GM19468 (cell line): ENCODE data around the gene FMO5.
"Not testable (repeated sequence)": the region's sequence is repeated elsewhere in the genome, so short reads cannot be mapped to it uniquely, and the experiment has no call there.

Source experiments
- ATAC-seq: cut with Tn5 transposase; IDR thresholded peaks from one replicate; pipeline ENCODE4 v1.9.1; 2021; ENCODE audit warnings: mild to moderate bottlenecking, moderate library complexity, moderate number of reproducible peaks; ENCODE audit not compliant: unreplicated experiment; ENCODE audit errors: extremely low read depth

Gene FMO5

DNA sequence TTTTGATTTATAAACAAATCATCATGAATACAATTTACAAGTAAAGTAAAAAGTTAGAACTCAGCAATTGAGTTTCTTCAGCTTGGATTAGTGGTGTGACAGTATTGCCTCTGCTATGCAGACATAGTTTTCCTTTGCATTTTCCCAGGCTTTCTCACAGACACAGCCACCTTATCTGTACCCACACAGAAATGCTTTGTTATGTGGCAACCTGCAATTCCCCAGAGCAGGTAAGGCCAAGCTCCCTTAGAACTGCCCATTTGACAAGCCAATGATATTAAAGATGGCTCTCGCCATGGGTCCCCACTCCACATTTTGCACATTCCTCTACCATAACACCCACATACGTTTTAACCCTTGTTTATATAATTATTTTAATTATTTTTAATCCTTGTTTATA lies 14.2 kb downstream of the FMO5 start:
- no peak for ATAC-seq

DNA sequence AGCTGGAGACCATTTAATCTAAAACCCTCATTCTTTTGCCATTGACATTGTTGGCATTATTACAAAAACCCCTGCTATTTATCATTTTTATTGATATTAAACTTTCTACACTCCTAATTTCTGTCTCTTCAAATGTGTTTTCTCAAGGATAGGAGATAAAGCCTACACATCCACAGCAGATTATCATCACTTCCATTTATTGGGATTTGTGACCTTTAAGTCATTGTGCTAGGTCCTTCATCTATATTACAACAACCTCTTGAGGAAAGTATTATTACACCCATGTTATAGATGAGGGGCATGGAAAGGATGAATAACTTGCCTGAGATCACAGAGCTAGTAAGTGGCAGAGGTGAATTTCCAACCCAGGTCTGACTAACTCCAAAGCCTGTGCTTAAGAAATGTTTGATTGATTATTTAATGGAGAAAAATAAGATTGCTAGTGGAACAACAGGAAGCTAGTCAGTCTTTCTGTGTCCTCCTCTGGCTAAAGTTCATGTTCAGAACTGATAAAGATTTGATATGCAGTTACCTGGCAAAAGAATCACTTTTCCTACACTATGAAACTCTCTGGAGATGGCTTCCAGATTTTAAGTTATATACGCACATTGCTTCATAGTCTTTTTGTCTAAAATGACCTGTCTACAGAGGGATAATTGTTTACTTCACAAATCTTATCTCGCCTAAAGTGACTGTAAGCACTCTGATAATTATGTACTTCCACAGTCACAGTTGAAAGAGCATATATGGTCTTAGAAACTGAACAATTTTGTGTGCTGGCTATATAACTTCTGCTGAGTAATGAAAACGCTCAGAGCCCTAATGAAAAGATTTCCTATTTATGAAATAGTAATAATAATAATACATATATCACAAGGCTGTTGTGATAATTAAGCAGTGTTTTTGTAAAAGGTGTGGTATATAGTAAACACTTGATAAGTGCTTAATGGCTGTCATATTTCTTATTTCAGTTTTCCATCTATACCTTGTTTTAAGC lies 15.0 kb downstream of the FMO5 start:
- no peak for ATAC-seq

DNA sequence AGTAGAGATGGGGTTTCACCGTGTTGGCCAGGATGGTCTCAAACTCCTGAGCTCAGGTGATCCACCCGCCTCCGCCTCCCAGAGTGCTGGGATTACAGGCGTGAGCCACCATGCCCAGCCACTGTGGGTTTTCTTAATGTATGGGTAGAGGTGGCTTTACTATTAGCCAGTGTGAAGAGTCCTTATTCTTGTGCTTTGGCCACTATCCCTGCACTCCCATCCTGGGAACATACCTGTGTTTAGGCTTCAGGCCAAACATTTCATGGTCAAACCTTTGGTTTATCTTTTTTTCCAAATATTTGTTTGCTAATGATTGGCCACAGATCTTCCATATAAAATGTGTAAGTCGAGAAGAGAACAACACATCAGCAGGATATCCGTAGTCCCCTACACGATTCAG lies 16.5 kb downstream of the FMO5 start:
- no peak for ATAC-seq

GRCh38 chr1:147207192-147207591 lies 17.9 kb downstream of the FMO5 start:
- ATAC-seq, result no peak

DNA sequence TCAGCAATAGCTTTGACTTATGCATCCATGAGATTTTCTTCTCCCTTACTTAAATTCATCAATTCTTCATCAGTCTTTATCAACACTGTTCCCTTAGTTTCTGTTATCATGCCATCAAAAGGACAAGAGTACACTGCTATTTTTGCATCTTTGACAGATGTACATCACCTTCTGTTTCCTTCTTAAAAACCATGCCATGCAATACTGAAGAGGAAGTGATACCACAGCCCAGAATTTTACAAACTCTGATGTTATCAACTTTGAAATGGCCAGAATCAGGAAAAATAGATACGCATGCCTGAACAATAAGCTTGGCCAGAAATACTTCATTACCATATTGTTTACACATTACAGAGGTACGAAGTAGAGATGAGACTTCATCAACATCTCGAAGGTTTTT lies 21.1 kb downstream of the FMO5 start:
- ATAC-seq, result peak; percentile 26

DNA sequence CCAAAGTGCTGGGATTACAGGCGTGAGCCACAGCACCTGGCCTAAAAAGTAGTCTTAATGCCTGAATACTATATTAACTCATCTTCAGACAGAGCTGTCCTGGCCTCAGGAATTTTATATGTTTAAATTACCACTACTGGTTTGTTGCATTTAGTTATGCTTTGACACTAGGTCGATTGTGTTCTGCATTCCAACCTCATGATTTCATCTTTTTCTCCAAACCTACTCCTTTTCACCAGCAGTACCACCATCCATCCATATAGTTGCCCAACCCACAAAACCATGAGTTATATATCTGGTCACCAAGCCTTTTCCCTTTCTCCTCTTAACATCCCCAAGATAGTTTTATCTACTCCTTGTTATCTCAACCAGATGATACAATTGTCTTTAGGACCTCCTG lies 22.6 kb downstream of the FMO5 start:
- no peak for ATAC-seq

GRCh38 chr1:147201786-147202185 lies 23.4 kb downstream of the FMO5 start:
- no peak for ATAC-seq

- no peak for ATAC-seq
Observed at GRCh38 chr1:147201276-147201675, 23.9 kb downstream of the FMO5 start.

GRCh38 chr1:147197324-147197723 lies 27.8 kb downstream of the FMO5 start:
- ATAC-seq, result not testable (repeated sequence)

DNA sequence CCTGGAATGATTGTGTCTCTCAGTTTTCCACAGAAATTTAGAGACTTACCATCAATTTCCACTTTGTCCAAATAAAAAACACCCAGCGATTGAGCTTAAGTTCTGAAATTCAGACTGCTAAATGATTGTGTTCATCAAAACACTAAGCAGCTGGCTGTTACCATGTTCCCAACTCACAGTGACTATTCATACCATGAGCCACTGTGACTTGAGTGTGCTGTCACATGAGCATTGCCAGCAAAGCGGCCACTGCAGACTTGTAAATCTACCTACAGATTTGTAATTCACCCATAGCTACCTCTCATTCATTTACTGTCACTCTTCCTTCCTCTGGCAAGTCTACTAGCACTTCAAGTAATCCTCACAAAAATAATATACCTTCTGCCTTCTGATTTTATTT lies 35.6 kb downstream of the FMO5 start:
- no peak for ATAC-seq

DNA sequence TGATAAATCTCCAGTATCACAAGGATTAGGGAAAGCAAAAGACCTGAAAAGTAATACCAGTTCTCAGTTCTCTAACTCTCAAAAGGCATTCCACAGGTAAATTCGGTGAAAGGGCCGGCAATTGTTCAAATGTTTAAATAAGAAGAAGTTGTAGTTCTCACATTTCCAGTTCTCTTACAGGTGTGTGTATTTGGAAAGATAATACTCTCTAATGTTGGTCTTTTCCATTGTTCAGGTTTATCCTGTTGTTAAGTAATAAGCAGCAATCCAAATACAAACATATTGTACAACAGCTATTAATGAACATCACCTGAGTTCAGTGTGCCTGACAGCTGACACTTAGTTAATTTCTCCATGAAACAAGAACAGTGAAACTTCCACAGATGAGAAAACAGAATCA lies 39.7 kb downstream of the FMO5 start:
- ATAC-seq, result no peak

DNA sequence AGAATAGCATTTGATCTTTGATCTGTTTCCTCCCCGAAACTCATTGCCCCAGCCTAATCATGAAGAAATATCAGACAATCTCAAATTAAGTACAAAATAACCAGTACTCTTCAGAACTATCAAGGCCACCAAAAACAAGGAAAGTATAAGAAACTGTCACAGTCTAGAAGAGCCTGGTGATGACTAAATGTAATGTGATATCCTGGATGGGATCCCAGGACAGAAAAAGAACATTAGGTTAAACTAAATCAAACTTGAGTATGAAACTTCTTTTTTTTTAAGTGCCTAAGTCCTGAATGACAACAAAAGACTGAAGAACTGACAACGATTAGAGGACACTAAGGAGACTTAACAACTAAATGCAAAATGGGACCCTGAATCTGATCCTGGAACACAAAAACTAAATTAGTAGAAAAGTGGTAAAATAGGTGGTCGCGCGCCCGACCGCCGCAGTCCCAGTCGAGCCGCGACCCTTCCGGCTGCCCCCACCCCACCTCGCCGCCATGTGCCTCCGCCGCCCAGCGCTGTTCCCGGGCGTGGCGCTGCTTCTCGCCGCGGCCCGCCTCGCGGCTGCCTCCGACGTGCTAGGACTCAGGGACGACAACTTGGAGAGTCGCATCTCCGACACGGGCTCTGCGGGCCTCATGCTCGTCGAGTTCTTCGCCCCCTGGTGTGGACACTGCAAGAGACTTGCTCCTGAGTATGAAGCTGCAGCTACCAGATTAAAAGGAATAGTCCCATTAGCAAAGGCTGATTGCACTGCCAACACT lies 47.3 kb downstream of the FMO5 start:
- ATAC-seq, result no peak

GRCh38 chr1:147172168-147173016 lies 52.7 kb downstream of the FMO5 start, which contains the start of gene PRKAB2:
PRKAB2 (minus strand) TSS chr1:147172470; CDS start chr1:147172144, 326 bp downstream.
- peak; percentile 84 for ATAC-seq

GRCh38 chr1:147171399-147172167 lies 53.6 kb downstream of the FMO5 start:
- no peak for ATAC-seq

DNA sequence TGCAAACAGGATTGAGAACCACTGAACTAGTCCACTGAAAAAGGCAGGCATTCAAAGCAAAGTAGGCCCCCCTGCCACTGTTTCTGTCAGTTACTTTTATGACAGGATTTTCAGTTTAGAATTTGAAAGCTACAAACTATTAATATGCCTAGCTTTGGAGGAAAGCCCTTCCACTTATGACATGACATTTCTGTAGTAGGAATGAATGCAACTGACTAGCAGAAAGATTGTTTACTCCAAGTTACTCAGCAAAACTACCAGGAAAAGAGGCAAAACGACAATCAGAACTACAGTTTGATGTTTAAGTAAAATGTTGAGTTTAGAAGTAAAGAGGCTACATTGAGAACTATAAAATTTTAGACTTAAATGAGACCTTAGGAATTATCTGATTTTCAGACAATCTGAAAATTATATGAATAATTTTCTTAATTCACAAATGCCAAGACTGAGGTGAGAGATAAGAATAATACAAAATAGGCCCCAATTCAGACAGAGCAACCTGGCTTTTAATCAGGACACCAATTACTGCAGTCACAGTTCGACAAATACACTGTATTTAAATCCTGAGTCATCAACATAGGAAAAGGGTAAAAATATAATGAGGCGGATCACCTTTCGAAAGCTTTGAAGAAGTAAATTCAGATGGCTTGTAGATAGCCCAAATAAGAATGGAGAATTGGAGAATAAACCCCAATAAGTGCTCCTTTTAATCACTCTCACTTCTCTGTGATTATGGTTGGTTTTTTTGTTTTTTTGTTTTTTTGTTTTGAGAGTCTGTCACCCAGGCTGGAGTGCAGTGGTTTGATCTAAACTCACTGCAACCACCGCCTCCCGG lies 55.1 kb downstream of the FMO5 start:
- ATAC-seq, result no peak

- no peak for ATAC-seq
Observed at GRCh38 chr1:147169171-147169570, 56.0 kb downstream of the FMO5 start.

DNA sequence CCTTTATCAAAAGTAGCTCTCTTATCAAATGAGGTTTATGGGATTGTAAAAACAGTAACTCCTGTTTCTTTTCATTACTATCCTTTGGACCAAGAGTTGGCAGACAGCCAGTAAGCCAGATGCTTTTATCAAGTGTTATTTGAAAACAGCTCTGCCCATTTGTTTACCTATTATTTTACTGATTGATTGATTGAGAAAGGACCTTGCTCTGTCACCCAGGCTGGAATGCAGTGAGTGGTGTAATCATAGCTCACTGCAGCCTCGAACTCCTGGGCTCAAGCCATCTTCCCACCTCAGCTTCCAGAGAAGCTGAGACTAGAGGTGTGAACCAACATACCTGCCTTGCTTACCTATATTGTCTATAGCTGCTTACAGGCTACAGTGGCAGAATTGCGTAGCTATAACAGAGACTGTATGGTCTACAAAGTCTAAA lies 56.5 kb downstream of the FMO5 start:
- ATAC-seq, result no peak

DNA sequence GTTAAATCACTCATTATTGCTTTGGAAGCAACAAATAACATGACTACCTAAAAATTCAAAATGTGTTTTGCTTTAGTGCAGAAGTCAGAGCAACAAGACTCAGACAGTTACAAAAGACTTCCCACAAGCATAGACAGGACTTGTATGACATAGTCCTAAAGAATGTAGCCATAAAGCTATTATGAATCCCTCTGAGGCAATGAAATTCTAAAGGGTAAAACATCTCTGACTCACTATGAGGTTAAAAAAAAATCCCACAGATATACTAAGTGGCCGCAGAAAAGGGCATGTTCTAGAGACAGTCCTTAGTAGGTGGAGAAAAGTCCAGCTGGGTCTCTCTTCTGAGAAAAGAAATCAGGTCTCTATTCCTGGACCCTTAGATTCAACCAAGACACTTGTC lies 57.8 kb downstream of the FMO5 start:
- no peak for ATAC-seq

GRCh38 chr1:147163019-147163418 lies 62.1 kb downstream of the FMO5 start:
- ATAC-seq, result no peak
